Measurements from ENCODE around the gene KCNJ3. TPM values are rescaled to one million over a fixed set of nuclear protein-coding genes. Genes with fewer than 3 reads are reported as not detected.
A peak's percentile ranks its signal among the peaks of the same experiment; 100 is the strongest.

Gene KCNJ3
- total RNA-seq, 1 experiment from 2014 or later = 0.11 TPM

DNA sequence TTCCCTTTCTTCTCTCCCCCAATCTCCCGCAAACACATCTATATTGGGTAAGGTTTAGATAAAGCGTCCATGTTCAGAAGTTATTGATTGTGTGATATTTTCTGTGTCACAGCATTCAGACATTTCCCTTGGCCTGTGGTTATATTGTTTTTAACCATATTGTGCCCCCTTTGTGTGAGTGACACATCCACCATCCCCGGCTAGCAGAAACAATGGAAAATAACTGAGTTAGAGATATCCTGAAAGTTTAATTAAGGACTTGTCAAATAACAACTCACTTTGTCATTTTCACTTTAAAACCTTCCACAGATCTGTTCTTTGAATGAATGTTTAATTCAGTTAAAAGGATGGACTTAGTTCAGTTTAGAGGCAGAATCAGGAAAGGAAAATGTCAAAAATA, 151.0 kb downstream of the KCNJ3 start:
- H3K27ac Mint-ChIP-seq = 0 out of 7 replicates have a peak overlapping the region, but pooled peaks of 1 of the 3 experiments have one; percentile 2
- Histone ChIP-seq H3T11ph (ENCODE audit: low read length) (no peak overlapping the region), H4K5ac (ENCODE audit: insufficient read length, low read depth, low read length) (no peak overlapping the region), H3K79me1 (ENCODE audit: insufficient read depth, low read depth, low read length, poor library complexity, severe bottlenecking) (no peaks in the 10 kb centered on the region), H2BK5ac (ENCODE audit: insufficient read length, low read length) (no peak overlapping the region), H2BK15ac (ENCODE audit: low read depth, low read length) (no peak overlapping the region), H3K4ac (ENCODE audit: low read depth, low read length) (no peak overlapping the region), H3K4me2 (ENCODE audit: insufficient read depth, insufficient read length, low read length) (no peak overlapping the region), H3K9me3 (ENCODE audit: control insufficient read depth, low read depth, low read length) (no peaks in the 10 kb centered on the region), H3K23ac (ENCODE audit: insufficient read length, low read depth, low read length) (no peak overlapping the region), H3K9ac (ENCODE audit: extremely low read depth, insufficient read length, low read length) (no peak overlapping the region), H2AFZ (ENCODE audit: low read length) (no peak overlapping the region), H3K4me1 (ENCODE audit: insufficient read depth, low read length) (no peaks in the 10 kb centered on the region), H2BK12ac (ENCODE audit: insufficient read length, low read depth, low read length) (no peak overlapping the region), H3K23me2 (ENCODE audit: insufficient read length, low read depth, low read length, poor library complexity, severe bottlenecking) (no peaks in the 10 kb centered on the region), H2BK120ac (ENCODE audit: low read depth, low read length, poor library complexity, severe bottlenecking) (no peak overlapping the region), H4K91ac (ENCODE audit: insufficient read length, low read depth, low read length) (no peak overlapping the region), H3K27ac (ENCODE audit: insufficient read length, low read depth, low read length) (no peak overlapping the region), H4K8ac (replicated peaks; ENCODE audit: insufficient read length, low read depth, low read length) (no peak overlapping the region), H3K27me3 (ENCODE audit: insufficient read depth, low read length) (no peaks in the 10 kb centered on the region), H3K14ac (ENCODE audit: insufficient read depth, low read length) (no peak overlapping the region), H2BK20ac (ENCODE audit: low read depth, low read length, poor library complexity, severe bottlenecking) (no peak overlapping the region), H3K56ac (ENCODE audit: insufficient read length, low read depth, low read length) (no peak overlapping the region), H3K18ac (ENCODE audit: insufficient read length, low read depth, low read length) (no peak overlapping the region), H2AK5ac (ENCODE audit: insufficient read length, low read length) (no peak overlapping the region), H4K20me1 (ENCODE audit: control insufficient read depth, insufficient read depth, insufficient read length) (no peaks in the 10 kb centered on the region), H3K79me2 (ENCODE audit: insufficient read depth, low read length) (no peaks in the 10 kb centered on the region)
- H3K4me1 Mint-ChIP-seq = no peaks in the 10 kb centered on the region
- H3K27me3 Mint-ChIP-seq (ENCODE audit: low read depth) = no peaks in the 10 kb centered on the region
- no CpG with 5 or more reads among the region's 3 CpGs for WGBS (ENCODE audit: extremely low coverage, insufficient read length, low lambda C conversion rate)
- H3K4me3 Mint-ChIP-seq = no peak overlapping the region
- no peaks in the 10 kb centered on the region for H3K9me3 Mint-ChIP-seq
- TF ChIP-seq, protein P1, sequence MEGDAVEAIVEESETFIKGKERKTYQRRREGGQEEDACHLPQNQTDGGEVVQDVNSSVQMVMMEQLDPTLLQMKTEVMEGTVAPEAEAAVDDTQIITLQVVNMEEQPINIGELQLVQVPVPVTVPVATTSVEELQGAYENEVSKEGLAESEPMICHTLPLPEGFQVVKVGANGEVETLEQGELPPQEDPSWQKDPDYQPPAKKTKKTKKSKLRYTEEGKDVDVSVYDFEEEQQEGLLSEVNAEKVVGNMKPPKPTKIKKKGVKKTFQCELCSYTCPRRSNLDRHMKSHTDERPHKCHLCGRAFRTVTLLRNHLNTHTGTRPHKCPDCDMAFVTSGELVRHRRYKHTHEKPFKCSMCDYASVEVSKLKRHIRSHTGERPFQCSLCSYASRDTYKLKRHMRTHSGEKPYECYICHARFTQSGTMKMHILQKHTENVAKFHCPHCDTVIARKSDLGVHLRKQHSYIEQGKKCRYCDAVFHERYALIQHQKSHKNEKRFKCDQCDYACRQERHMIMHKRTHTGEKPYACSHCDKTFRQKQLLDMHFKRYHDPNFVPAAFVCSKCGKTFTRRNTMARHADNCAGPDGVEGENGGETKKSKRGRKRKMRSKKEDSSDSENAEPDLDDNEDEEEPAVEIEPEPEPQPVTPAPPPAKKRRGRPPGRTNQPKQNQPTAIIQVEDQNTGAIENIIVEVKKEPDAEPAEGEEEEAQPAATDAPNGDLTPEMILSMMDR (conservative IDR thresholded peaks at IDR 0.05) = no peak
- no peaks in the 10 kb centered on the region for H3K36me3 Mint-ChIP-seq (ENCODE audit: insufficient read depth in 1 of 3, low read depth in 3 of 3)
- no peak for DNase-seq
